Thymus (tissue), 11 donors: ENCODE data around the gene ADM5. TPM values are rescaled to one million over a fixed set of nuclear protein-coding genes. Genes with fewer than 3 reads are reported as not detected.

ENCODE experiments used
- DNase-seq, 9 donors: peaks; one replicate each; pipeline ENCODE4 v3.0.0-alpha.2; 2013; ENCODE audit warnings: low spot score in 9 of 9, low read depth in 6 of 9, missing footprints in 1 of 9
- H3K27ac ChIP-seq, 2 donors: one replicate each; pipeline ENCODE4 v1.5.1; 2013; ENCODE audit warnings: control low read depth in 1 of 2, low read depth in 1 of 2, low read length in 1 of 2, mild to moderate bottlenecking in 1 of 2, moderate library complexity in 1 of 2
- H3K27me3 ChIP-seq, 2 donors: one replicate each; pipeline ENCODE4 v1.5.1; 2013; ENCODE audit warnings: low read length in 1 of 2; ENCODE audit not compliant: control insufficient read depth in 2 of 2, insufficient read depth in 1 of 2
- H3K36me3 ChIP-seq, 2 donors: one replicate each; pipeline ENCODE4 v1.5.1; 2013; ENCODE audit warnings: low read length in 1 of 2, mild to moderate bottlenecking in 1 of 2, moderate library complexity in 1 of 2; ENCODE audit not compliant: control insufficient read depth in 2 of 2, insufficient read depth in 2 of 2
- H3K4me1 ChIP-seq, 2 donors: one replicate each; pipeline ENCODE4 v1.5.1; 2013; ENCODE audit warnings: low read length in 2 of 2; ENCODE audit not compliant: control insufficient read depth in 2 of 2, insufficient read depth in 2 of 2
- H3K4me3 ChIP-seq, 2 donors: one replicate each; pipeline ENCODE4 v1.5.1; 2013; ENCODE audit warnings: low read length in 2 of 2, control low read depth in 1 of 2, mild to moderate bottlenecking in 1 of 2
- H3K9me3 ChIP-seq, 2 donors: one replicate each; pipeline ENCODE4 v1.5.1; 2013; ENCODE audit warnings: low read length in 1 of 2, mild to moderate bottlenecking in 1 of 2; ENCODE audit not compliant: control insufficient read depth in 2 of 2, insufficient read depth in 1 of 2
- WGBS: extraction: QIAGEN DNeasy Blood & Tissue Kit; methylation state at CpG from one replicate; pipeline ENCODE4 v1.1.7; 2013; 5-methylcytosine and 5-hydroxymethylcytosine counted together
- polyA plus RNA-seq: library from polyadenylated mRNA; stranded (reverse); fragments of 200-250 nt; gene quantifications from one replicate; pipeline ENCODE4 v1.2.3, GENCODE V29; 2013
- total RNA-seq: library from RNA; stranded (reverse); fragments of 120-200 nt; gene quantifications from one replicate; pipeline ENCODE4 v1.2.4, GENCODE V29; 2013
- donor health status: healthy.

ADM5 gene
- total and polyA plus RNA-seq, 2 donors = 0.47 to 5.5 TPM

DNA sequence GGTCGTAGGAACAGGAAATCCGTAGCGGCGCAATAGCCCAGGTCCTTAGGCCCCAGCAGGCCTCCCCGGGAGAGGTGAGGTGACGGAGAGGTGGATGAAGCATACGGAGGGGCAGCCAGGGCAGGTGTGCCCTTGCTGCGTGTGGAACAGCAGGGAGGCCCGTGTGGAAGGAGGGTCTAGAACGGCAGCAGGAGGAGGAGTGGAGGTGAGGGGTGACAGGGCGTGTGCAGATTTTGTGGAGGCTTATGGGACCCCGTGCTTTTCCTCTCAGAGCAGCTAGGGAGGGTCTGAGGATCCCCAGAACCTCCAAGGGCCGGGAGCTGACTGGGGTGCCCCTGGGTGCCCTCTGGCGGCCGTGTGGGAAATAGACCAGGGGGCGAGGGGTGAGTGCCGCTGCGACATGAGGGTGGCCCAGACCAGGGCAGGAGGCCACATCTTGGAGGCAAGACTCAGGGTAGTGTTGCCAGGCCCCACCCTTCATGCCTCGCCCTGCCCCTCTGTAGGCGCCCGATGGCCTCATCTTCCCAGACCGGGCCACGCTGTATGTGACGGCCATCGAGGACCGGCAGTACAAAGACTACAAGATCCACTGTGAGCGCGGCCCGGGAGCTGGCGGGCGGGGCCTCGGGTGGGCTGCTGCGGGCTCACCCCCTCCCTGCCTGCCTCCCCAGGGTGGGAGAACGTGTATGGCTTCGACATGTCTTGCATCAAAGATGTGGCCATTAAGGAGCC lies 5.0 kb upstream of the ADM5 start:
- H3K27ac ChIP-seq = no peak overlapping the region
- peaks cover 56 to 60% of the 10 kb centered on the region in 2 donors for H3K36me3 ChIP-seq
- no peak for DNase-seq
- H3K27me3 ChIP-seq = peaks cover 1 to 9% of the 10 kb centered on the region in 2 donors
- H3K4me1 ChIP-seq = peaks cover 5 to 16% of the 10 kb centered on the region in 2 donors
- no peak overlapping the region for H3K4me3 ChIP-seq
- H3K9me3 ChIP-seq = no peaks in the 10 kb centered on the region
- WGBS = 96% methylated on average over 35 of the region's 35 CpGs

DNA sequence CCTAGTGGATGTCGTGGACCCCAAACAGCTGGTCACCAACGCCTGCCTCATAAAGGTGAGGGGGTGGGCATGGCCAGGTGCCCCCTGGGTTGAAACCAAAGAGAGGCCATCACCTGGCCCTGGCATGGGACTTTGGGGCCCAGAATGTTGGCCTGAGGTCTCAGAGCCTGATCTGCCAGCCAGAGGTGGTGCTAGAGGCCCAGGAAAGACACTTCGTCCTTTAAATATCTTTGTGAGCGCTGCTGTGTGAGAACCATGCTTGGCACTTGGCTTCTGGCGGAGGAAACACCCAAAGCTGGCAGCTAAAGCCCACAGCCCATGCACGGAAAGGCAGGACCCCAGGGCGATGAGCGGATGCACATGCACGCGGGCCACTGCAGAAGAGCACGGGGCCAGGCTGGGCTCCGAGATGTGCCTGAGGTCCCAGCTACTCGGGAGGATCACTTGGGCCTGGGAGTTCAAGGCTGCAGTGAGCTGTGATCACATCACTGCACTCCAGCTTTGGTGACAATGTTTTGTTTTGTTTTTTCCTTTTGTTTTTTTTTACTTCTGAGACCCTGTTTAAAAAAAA lies 4.3 kb upstream of the ADM5 start:
- H3K9me3 ChIP-seq = peaks cover 0 to 5% of the 10 kb centered on the region in 2 donors
- WGBS = 93% methylated on average over 13 of the region's 13 CpGs
- DNase-seq = no peak
- H3K4me1 ChIP-seq = peaks cover 5 to 10% of the 10 kb centered on the region in 2 donors
- H3K27ac ChIP-seq = no peak overlapping the region
- H3K4me3 ChIP-seq = no peak overlapping the region
- H3K36me3 ChIP-seq = peaks cover 56 to 58% of the 10 kb centered on the region in 2 donors
- peaks cover 6 to 16% of the 10 kb centered on the region in 2 donors for H3K27me3 ChIP-seq

DNA sequence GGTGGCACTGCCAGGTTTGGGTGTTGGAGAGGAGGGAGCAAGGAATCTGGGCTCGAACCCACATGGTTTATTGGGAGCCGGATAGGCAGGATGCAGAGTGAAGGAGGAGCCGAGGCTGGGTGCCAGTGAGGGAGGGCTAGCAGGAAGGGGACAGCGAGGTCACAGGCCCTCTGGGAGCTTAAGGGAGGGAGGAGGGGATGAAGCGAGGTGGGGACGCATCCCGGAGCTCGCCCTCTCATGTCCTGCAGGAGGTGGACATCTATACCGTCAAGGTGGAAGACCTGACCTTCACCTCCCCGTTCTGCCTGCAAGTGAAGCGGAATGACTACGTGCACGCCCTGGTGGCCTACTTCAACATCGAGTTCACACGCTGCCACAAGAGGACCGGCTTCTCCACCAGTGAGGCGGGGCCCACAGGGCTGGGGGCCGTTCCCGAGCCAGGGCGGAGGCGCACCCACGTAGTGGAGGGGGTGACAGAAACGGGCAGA lies 3.5 kb upstream of the ADM5 start:
- Histone ChIP-seq H3K36me3 (peaks cover 54 to 56% of the 10 kb centered on the region in 2 donors), H3K4me3 (no peak overlapping the region), H3K4me1 (peaks cover 4 to 7% of the 10 kb centered on the region in 2 donors), H3K27ac (no peak overlapping the region), H3K27me3 (peaks cover 14 to 24% of the 10 kb centered on the region in 2 donors), H3K9me3 (peaks cover 0 to 12% of the 10 kb centered on the region in 2 donors)
- DNase-seq = no peak
- 91% methylated on average over 23 of the region's 23 CpGs for WGBS

- Histone ChIP-seq H3K9me3 (peaks cover 0 to 19% of the 10 kb centered on the region in 2 donors), H3K36me3 (peaks cover 50 to 54% of the 10 kb centered on the region in 2 donors), H3K27ac (no peak overlapping the region), H3K27me3 (peaks cover 19 to 31% of the 10 kb centered on the region in 2 donors), H3K4me3 (no peak overlapping the region), H3K4me1 (peaks cover 4 to 12% of the 10 kb centered on the region in 2 donors)
- 96% methylated on average over 27 of the region's 27 CpGs for WGBS
- no peak for DNase-seq
Measured at GRCh38 chr19:49686503-49687088, 2.8 kb upstream of the ADM5 start.

DNA sequence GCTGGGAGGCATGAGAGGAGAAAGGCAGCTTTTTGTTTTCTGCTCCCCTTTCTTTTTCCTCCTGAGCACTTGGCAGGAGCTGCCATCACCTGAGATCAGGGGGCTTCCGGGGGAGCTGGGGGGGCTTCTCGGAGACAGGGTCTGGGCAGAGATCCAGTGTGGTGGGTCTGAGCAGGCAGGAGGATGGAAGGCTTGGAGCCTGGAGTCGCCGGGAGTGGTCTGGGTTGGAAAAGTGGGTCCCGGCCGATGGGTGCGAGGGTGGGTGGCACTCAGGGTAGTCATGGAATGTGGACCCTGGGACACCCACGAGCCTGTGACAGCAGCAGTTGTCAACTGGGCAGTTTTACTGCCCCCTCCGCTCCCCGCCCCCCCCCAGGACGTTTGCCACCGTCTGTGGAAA lies 2.2 kb upstream of the ADM5 start:
- DNase-seq = no peak
- WGBS = 84% methylated on average over 12 of the region's 12 CpGs
- no peak overlapping the region for H3K27ac ChIP-seq
- H3K36me3 ChIP-seq = peaks cover 45 to 48% of the 10 kb centered on the region in 2 donors
- peaks cover 4 to 15% of the 10 kb centered on the region in 2 donors for H3K4me1 ChIP-seq
- H3K9me3 ChIP-seq = peaks cover 0 to 20% of the 10 kb centered on the region in 2 donors
- H3K4me3 ChIP-seq = no peak overlapping the region
- H3K27me3 ChIP-seq = peaks cover 21 to 37% of the 10 kb centered on the region in 2 donors

DNA sequence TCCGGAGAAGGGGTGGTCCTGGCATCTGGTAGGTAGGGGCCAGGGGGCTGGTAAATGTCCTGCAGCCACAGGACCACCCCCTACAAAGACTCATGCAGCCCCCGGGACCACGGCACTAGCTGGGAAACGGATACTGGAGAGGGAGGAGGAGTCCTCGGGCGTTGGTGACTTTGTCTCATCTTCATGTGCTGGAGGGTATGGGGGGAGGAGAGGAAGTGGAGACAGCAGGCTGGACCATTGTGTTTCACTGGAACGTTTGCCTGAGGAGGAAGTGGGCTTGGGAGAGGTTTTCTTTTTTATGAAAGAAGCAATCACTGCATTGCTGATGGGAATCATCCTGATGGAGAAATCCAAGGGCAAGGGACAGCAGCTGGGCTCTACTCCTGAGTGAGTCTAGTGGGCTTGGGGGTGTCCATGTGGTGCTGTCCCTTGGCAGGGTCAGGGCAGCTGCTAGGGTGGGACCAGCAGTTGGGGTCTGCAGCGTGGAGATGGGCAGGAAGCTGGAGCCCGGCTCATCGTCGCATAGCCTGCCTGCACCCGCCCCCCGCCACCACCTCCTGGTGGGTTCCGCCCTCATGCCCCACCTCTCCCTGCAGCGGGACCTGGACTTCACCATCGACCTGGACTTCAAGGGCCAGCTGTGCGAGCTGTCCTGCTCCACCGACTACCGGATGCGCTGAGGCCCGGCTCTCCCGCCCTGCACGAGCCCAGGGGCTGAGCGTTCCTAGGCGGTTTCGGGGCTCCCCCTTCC lies 1.7 kb upstream of the ADM5 start:
- Histone ChIP-seq H3K27ac (no peak overlapping the region), H3K27me3 (peaks cover 23 to 42% of the 10 kb centered on the region in 2 donors), H3K4me1 (peaks cover 4 to 15% of the 10 kb centered on the region in 2 donors), H3K9me3 (peaks cover 0 to 20% of the 10 kb centered on the region in 2 donors), H3K4me3 (no peak overlapping the region), H3K36me3 (peaks cover 39 to 45% of the 10 kb centered on the region in 2 donors)
- no peak for DNase-seq
- 88% methylated on average over 26 of the region's 26 CpGs for WGBS

DNA sequence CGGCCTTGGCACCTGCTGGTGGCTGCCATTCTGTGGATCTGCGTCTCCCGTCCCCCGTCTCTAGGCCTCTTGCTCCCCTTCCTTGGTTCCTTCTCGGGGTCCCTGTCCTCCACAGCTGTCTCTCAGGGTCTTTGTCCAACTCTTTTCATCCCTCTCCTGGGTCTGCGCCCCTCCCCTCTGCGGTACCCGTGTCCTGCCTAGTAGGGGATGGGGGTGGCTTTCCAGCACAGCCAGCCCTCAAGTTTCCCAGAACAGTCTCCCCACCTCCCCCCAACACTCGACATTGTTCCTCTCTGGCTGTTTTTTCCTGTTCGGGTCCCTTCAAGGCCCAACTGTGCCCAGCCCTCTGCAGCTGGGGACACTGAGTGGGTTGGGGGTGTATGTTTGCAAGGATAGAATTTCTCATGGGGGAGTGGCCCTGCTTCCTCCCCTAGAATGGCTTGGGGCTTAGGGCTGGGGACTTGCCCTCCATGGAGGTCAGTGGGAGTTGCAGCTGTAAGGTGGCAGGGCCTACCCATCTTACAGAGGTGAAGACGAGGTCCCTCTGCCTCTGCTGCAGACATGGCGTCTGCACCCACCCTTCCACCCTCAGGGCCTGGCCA lies 762 bp upstream of the ADM5 start:
- Histone ChIP-seq H3K27me3 (peaks cover 23 to 49% of the 10 kb centered on the region in 2 donors), H3K4me3 (no peak overlapping the region), H3K4me1 (peaks cover 4 to 15% of the 10 kb centered on the region in 2 donors), H3K9me3 (peaks cover 0 to 20% of the 10 kb centered on the region in 2 donors), H3K36me3 (peaks cover 33 to 43% of the 10 kb centered on the region in 2 donors), H3K27ac (no peak overlapping the region)
- WGBS = 92% methylated on average over 12 of the region's 12 CpGs
- no peak for DNase-seq

DNA sequence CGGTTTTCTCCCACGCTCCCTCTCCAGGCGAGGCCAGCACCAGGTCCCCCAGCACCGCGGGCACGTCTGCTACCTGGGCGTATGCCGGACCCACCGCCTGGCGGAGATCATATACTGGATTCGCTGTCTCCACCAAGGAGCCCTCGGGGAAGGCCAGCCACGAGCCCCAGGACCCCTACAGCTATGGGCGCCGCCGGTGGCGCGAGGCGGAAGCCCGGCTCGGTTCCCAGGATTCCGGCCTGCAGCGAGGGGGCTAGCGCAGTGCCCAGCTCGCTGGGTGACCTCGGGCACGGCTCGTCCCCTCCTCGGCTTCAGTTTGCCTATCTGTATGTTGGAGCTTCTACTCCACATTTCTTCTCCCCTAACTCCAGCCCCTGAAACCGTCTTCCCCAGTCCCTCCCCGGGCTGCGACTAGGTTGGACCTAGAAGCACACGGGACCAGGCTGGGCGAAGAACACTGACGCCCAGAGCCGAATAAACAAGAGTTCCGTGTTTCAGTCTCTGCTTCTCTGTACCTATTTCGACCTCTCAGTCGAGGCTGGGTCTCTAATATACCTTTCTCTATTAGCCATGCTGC lies 773 bp downstream of the ADM5 start:
- Histone ChIP-seq H3K4me1 (peaks cover 4 to 15% of the 10 kb centered on the region in 2 donors), H3K27me3 (peaks cover 23 to 49% of the 10 kb centered on the region in 2 donors), H3K9me3 (peaks cover 0 to 20% of the 10 kb centered on the region in 2 donors), H3K4me3 (peak overlapping the region; percentile 10 to 34), H3K36me3 (peaks cover 18 to 28% of the 10 kb centered on the region in 2 donors), H3K27ac (no peak overlapping the region)
- WGBS = 37% methylated on average over 39 of the region's 39 CpGs
- no peak for DNase-seq
